ENCODE data around the gene MMS19. TPM values are rescaled to one million over a fixed set of nuclear protein-coding genes. Genes with fewer than 3 reads are reported as not detected.
A peak's percentile ranks its signal among the peaks of the same experiment; 100 is the strongest.

Gene MMS19
- total RNA-seq, 1 experiment from 2014 or later = 42.4 TPM

DNA sequence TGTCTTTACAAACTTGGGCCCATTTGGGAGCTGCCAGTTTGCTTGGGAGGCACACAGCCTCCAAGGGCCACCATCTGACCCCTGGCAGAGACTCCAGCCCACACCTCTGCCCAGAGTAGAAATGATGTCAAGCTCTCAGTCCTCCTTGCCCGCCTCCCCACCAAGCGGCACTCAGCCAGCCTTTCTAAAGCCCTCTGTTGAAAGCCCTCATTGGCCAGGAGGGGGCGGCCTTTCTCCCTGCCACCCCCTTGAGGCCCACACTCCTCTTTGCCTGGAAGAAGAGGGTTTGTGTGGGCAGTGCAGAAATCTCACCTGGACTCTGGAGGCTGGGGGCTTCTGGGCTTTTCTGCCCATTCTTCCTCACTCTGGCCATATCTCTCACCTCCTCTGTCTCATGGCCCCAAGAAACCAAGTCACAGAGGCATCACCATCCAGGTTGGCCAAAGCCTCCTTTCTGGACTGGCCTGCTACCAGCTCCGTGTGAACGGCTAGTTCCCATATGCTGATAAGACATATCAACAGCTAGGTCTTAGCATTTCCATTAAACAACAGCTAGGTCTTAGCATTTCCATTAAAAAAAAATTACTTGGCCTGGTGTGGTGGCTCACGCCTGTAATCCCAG is 36.6 kb upstream of the MMS19 start:
- Histone ChIP-seq H4K20me1 (ENCODE audit: insufficient read depth) (no peaks in the 10 kb centered on the region), H3K9me3 (ENCODE audit: insufficient read depth, low read depth) (no peaks in the 10 kb centered on the region), H3K4me3 (no peak overlapping the region), H3K4me2 (no peak overlapping the region), H3K36me3 (ENCODE audit: low read depth) (no peaks in the 10 kb centered on the region), H2AFZ (no peak overlapping the region), H3K79me2 (ENCODE audit: low read depth) (no peaks in the 10 kb centered on the region), H3K9me2 (ENCODE audit: insufficient read depth) (no peaks in the 10 kb centered on the region), H3K27me3 (ENCODE audit: insufficient read depth, low read depth) (no peaks in the 10 kb centered on the region), H3K27ac (no peak overlapping the region), H3F3A (ENCODE audit: insufficient read depth, low read depth) (no peaks in the 10 kb centered on the region), H3K4me1 (replicated peaks; ENCODE audit: insufficient read depth) (peaks cover 16% of the 10 kb centered on the region)
- ChIA-PET POLR2A (ENCODE audit: unreplicated experiment) (no interaction called here), CTCF (no interaction called here)
- TF ChIP-seq, protein P1, sequence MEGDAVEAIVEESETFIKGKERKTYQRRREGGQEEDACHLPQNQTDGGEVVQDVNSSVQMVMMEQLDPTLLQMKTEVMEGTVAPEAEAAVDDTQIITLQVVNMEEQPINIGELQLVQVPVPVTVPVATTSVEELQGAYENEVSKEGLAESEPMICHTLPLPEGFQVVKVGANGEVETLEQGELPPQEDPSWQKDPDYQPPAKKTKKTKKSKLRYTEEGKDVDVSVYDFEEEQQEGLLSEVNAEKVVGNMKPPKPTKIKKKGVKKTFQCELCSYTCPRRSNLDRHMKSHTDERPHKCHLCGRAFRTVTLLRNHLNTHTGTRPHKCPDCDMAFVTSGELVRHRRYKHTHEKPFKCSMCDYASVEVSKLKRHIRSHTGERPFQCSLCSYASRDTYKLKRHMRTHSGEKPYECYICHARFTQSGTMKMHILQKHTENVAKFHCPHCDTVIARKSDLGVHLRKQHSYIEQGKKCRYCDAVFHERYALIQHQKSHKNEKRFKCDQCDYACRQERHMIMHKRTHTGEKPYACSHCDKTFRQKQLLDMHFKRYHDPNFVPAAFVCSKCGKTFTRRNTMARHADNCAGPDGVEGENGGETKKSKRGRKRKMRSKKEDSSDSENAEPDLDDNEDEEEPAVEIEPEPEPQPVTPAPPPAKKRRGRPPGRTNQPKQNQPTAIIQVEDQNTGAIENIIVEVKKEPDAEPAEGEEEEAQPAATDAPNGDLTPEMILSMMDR (conservative IDR thresholded peaks at IDR 0.05) = peak; percentile 57
- no peak for TF ChIP-seq EZH2 (IDR thresholded peaks at IDR 0.05; ENCODE audit: low read depth)
- intact Hi-C loops (cut with micrococcal nuclease; ENCODE audit: unreplicated experiment) = no loop called here
- no peak for DNase-seq
- no TSS peak for BruUV-seq (replicated peaks)

DNA sequence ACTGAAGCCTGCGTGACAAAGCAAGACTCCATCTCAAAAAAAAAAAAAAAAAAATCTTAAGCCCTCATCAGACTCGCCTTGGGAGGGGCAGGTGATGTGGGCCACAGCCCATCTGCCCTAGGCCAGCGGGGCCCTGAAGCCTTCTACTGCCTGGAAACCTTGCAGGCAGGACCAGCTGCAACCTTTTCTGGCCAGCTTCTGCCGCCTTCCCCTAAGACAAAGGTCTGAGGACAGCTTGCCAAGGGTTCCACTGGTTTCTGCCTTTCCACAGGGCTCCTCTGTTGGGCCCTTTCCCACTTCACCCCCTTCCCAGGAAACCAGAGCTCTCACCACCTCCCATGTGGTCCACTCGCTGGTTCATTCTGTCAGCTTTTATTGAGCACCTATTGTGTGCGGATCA is 35.7 kb upstream of the MMS19 start:
- no peak for DNase-seq
- ChIA-PET CTCF (interaction anchor here (0.6 to 0.7 kb wide), 2 partner anchors 13 to 1160 kb away, joined by 5 to 6 read pairs; no protein-coding TSS in a partner anchor), POLR2A (ENCODE audit: unreplicated experiment) (no interaction called here)
- no peak overlapping the region for H3K27ac ChIP-seq
- H3K36me3 ChIP-seq (ENCODE audit: low read depth) = no peaks in the 10 kb centered on the region
- no peaks in the 10 kb centered on the region for H3K27me3 ChIP-seq (ENCODE audit: insufficient read depth, low read depth)
- no peaks in the 10 kb centered on the region for H3K79me2 ChIP-seq (ENCODE audit: low read depth)
- H3K4me2 ChIP-seq = no peak overlapping the region
- no TSS peak for BruUV-seq (replicated peaks)
- peaks cover 6% of the 10 kb centered on the region for H3K4me1 ChIP-seq (replicated peaks; ENCODE audit: insufficient read depth)
- no peaks in the 10 kb centered on the region for H4K20me1 ChIP-seq (ENCODE audit: insufficient read depth)
- intact Hi-C loops (cut with micrococcal nuclease; ENCODE audit: unreplicated experiment) = no loop called here
- H2AFZ ChIP-seq = no peak overlapping the region
- H3K9me3 ChIP-seq (ENCODE audit: insufficient read depth, low read depth) = no peaks in the 10 kb centered on the region
- H3K4me3 ChIP-seq = no peak overlapping the region
- H3K9me2 ChIP-seq (ENCODE audit: insufficient read depth) = no peaks in the 10 kb centered on the region
- TF ChIP-seq EZH2 (IDR thresholded peaks at IDR 0.05; ENCODE audit: low read depth) = no peak
- TF ChIP-seq, protein P1 (conservative IDR thresholded peaks at IDR 0.05) = no peak
- no peaks in the 10 kb centered on the region for H3F3A ChIP-seq (ENCODE audit: insufficient read depth, low read depth)

DNA sequence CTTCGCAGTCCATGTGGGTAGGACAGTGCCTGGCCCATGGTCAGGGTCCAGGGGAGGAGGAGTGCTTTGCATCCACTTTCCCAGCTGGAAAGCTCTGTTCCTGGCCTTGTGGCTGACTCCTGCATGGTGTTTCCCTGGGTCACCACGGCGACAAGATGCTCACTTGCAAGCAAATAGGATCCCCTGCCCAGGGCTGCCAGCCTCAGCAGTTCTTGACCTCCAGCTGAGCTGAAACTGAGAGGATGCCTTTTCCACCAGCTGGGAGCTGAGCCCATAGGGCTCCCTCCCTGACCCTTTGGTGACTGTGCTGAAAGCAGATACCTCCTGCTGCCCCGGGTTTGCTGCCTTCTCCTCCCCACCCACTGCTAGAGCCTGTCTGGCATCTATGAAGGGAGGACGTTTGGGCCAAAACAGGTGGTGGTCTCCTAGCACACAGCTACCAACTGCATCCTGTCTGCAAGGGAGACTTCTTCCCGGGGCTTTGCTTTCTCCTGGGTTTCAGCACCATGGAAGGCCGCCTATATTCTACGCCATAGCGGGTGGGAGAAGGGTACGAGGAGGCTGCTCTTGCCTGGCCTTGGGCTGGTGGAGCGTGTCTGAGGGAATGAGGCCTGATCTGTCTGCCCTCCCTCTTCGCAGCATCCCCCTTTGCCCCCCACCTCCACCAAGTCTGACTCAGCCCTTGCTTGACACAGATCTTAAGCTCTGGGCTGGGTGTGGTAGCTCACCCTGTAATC is 34.9 kb upstream of the MMS19 start:
- no peaks in the 10 kb centered on the region for H3K79me2 ChIP-seq (ENCODE audit: low read depth)
- H3K4me3 ChIP-seq = no peak overlapping the region
- H3K9me2 ChIP-seq (ENCODE audit: insufficient read depth) = no peaks in the 10 kb centered on the region
- intact Hi-C loops (cut with micrococcal nuclease; ENCODE audit: unreplicated experiment) = no loop called here
- BruUV-seq (replicated peaks) = no TSS peak
- ChIA-PET POLR2A (ENCODE audit: unreplicated experiment) (no interaction called here), CTCF (no interaction called here)
- H3K9me3 ChIP-seq (ENCODE audit: insufficient read depth, low read depth) = no peaks in the 10 kb centered on the region
- no peak overlapping the region for H3K4me2 ChIP-seq
- H3K27ac ChIP-seq = no peak overlapping the region
- no peak for TF ChIP-seq EZH2 (IDR thresholded peaks at IDR 0.05; ENCODE audit: low read depth)
- H3K36me3 ChIP-seq (ENCODE audit: low read depth) = no peaks in the 10 kb centered on the region
- no peak overlapping the region for H2AFZ ChIP-seq
- H4K20me1 ChIP-seq (ENCODE audit: insufficient read depth) = no peaks in the 10 kb centered on the region
- H3F3A ChIP-seq (ENCODE audit: insufficient read depth, low read depth) = no peaks in the 10 kb centered on the region
- no peaks in the 10 kb centered on the region for H3K4me1 ChIP-seq (replicated peaks; ENCODE audit: insufficient read depth)
- no peak for DNase-seq
- no peaks in the 10 kb centered on the region for H3K27me3 ChIP-seq (ENCODE audit: insufficient read depth, low read depth)

All from PC-9 (cell line).